Hematopoietic multipotent progenitor cell treated with erythropoietin and hydrocortisone succinate and interleukin-3 and kit ligand, for 17 days (in vitro differentiated cells): ENCODE measurements around the gene SSU72.

Source experiments
- DNase-seq: peaks from one replicate; pipeline ENCODE4 v3.0.0-alpha.2; 2015; ENCODE audit warnings: low spot score

The SSU72 gene

DNA sequence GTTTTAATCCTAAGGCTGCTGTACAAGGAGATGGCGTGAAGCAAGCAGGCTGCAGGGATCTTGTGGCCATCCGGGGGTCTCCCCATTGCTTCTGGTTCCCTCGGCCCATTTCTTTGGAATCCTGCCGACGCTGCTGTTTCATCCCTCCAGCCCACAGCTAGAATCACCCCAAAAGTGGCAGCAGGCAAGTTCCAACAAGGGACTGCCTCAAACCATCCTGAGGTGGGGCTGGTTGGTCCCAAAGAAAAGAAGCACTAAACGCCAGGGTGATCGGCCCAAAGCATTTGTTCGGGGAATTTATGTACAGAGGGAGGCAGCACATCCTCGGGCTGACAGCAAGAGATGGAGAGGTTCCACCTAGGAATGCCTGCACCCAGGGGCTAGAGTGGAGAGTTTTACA is 36.1 kb upstream of the SSU72 start:
- DNase-seq: no peak

DNA sequence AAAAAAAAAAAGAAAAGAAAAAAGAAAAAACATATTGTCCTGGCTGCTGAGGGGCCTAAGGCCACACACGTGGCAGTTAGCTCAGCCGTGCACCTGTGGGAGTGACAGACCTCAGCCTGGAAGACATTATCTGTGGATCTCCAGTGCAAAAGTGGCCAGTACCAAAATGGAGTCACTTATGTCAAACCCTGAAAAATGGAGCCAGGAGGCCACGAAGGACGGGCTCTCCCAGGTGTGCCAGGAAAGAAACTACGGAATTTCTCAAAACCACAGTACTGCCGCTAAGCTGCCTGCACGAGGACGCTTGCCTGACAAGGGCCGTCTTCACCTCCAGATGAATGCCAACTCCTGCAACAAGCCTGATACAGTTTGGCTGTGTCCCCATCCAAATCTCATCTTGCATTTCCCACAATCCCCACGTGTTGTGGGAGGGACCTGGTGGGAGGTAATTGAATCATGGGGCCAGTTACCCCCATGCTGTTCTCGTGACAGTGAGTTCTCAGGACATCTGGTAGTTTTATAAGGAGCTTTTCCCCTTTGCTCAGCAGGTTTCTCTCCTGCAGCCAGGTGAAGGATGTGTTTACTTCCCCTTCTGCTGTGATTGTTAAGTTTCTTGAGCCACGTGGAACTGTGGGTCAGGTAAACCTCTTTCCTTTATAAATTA is 35.3 kb upstream of the SSU72 start:
- no peak for DNase-seq

DNA sequence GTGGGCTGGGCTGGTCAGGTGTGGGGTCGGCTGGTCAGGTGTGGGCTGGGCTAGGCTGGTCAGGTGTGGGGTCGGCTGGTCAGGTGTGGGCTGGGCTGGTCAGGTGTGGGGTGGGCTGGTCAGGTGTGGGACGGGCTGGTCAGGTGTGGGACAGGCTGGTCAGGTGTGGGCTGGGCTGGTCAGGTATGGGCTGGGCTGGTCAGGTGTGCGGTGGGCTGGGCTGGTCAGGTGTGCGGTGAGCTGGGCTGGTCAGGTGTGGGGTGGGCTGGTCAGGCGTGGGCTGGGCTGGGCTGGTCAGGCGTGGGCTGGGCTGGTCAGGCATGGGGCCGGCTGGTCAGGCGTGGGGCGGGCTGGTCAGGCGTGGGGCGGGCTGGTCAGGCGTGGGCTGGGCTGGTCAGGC is 31.6 kb upstream of the SSU72 start:
- DNase-seq: no peak

GRCh38 chr1:1605724-1606123 is 31.1 kb upstream of the SSU72 start:
- DNase-seq: no peak

DNA sequence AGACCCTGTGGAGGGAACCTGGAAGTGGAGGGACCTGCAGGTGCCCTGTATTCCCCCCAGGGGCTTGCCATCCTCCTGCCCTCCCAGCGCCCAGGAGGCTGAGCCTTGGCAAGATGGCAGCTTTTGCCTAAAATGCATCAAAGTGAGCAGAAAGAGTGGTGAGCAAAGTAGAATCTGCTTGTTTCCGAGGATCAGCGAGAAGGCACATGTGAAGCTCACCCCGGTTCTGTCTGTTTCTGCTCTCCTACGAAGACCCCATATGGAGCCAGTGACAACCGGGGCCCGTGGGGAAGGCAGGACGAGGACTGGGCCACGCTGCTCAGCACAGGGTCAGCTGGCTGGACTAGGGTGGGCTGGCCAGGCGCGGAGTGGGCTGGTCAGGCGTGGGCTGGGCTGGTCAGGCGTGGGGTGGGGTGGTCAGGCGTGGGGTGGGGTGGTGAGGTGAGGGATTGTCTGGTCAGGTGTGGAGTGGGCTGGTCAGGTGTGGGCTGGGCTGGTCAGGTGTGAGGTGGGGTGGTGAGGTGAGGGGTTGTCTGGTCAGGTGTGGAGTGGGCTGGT is 30.4 kb upstream of the SSU72 start:
- no peak for DNase-seq

- no peak for DNase-seq
Observed at GRCh38 chr1:1604374-1605033, 29.8 kb upstream of the SSU72 start.

DNA sequence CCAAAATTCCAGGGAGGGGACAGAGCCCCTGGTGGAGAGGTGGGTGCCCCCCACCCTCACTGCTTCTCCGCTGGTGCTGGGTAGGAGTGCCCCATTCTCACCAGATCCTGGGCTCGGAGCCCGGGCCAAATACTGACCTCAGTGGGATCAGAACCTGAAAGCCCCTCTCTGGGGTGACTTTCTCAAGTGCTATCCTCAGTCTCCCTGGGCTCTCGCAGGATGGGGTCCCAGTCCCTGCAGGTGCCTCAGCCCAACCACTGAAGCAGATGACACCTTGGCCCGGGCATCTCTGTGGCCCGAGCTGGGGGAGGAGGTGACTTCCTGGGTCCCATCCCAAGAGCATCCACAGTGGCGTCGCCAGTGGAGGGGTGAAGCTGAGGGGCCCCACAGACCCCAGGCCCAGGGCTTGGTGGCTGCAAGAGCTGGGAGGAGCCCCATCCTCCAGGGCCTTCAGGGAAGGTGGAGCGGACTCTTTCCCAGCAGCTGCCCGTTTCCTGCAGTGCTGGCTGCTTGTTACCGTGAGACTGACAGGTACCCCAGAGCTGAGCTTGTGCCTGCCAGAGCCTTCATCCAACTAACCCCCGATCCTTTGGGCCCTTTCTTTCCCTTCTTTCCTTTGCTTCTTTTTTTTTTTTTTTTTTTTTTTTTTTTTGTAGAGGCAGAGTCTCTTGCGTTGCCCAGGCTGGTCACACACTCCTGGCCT is 29.2 kb upstream of the SSU72 start:
- DNase-seq: no peak

DNA sequence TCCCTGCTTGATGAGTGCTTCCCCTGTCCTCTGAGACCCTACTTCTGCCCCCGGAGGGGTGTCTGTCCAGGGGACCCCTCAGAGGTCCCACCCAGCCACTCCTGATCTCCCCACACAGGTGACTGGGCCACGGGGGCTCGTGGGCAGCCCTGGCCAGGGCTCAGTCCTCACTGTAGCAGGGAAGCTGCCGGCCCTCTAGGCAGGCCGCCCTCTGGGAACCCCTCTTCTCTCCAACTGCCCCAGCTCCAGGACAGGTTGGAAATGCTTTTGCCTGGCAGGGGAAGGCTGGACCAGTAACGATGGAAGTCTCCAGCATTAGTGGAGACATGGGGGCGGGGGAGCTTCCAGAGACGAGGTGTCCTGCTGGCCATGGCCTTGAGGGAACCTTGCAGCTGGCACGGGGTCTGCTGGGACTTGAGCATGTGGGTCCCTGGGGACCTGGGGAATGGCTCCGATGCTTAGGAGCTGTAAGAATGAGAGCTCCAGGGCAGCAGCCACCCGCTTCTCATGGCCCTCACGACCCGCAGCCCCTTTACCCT is 28.4 kb upstream of the SSU72 start:
- no peak for DNase-seq

GRCh38 chr1:1602304-1602967 is 27.8 kb upstream of the SSU72 start:
- DNase-seq: no peak

GRCh38 chr1:1601564-1602303 is 27.1 kb upstream of the SSU72 start:
- DNase-seq: no peak

DNA sequence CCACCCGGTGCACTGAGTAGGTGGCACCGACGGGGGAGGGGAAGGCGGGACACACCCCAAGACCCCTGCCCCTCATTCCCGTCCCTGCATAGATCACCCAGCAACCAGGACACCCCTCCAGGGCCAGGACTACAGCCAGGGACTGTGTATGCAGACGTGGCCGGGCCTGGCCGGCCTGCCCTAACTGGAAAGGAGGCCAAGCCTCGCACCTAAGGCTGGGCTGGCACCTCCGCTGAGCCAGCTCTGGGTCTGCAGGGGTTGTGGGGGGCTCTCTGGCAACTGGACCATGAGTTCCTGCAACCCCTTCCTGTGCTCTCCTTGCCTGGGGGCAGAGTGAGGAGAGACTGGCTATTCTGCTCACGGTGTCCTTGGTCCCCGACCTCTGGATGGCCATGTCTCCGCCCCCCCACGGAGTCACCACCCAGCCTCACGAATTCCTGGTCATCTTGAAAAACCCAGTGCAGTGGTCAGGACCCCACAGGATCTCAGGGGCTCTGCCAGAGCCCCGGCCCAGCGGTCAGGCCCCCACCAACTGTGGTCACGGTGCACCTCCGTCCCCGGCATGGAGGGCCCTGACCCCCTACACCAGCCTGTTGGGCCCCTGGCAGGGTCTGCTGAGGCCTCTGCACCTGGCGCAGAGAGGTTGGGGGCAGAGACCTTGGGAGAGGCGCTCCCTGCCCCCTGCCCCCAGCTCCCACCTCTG is 26.3 kb upstream of the SSU72 start:
- DNase-seq: no peak

GRCh38 chr1:1599935-1600860 is 25.5 kb upstream of the SSU72 start, which contains the start of gene FNDC10:
TSS of gene FNDC10 (minus strand) at chr1:1600135. CDS start at chr1:1600015, 120 bp downstream.
- no peak for DNase-seq

DNA sequence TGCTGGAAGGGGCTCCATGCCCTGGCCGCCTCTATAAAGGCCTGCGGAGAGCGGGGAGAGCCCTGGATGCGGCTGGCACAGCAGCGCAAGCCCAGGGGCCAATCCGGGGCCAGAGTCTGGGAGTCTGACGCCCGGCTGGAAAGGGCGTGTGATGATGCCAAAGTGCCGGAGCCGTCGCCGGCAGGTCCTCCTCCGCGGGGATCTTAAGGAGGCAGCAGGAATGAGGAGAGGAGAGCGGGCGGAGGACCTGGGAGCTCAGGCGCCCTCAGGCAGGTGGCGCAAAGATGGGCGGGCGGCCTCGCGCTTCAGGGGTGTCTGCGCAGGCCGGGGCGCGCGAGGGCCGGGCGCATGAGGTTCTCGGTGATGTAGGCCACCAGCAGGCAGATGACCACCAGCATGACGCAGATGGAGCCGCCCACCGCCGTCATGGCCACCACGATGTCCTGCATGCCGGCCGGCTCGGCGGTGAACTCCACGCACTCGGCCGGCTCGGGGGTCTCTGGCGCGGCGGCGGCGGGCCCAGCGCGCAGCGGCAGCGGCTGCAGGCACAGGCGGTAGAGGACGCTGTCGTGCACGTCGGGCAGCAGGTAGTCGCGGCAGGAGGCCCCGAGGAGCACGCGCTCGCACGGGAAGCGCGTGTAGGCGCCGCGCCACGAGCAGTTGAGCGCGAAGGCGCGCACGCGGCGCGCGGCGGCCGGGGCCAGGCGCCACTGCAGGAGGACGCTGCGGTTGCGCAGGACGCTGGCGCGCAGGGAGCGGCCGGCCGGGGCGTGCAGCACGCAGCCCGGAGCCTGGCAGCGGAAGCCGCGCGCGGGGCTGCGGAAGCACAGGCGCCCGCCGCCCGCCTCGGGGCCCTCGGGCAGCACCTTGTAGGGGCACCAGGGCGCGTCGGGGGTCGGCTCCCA is 24.6 kb upstream of the SSU72 start:
- no peak for DNase-seq

DNA sequence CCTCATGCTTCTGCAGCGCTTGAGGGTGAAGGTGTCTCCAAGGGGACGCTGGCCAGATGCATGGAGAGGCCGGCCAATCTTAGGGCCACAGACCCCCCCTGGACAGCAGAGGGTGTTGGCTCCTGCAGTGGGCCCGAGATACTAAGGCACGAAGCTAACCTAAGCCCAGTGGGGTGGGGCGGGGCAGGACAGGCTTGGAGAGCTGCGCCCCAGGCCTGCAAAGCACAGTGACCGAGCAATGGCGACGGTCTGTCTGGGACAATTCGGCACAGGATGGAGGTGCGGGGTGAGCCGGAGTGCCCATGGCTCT is 24.0 kb upstream of the SSU72 start:
- DNase-seq: no peak

DNA sequence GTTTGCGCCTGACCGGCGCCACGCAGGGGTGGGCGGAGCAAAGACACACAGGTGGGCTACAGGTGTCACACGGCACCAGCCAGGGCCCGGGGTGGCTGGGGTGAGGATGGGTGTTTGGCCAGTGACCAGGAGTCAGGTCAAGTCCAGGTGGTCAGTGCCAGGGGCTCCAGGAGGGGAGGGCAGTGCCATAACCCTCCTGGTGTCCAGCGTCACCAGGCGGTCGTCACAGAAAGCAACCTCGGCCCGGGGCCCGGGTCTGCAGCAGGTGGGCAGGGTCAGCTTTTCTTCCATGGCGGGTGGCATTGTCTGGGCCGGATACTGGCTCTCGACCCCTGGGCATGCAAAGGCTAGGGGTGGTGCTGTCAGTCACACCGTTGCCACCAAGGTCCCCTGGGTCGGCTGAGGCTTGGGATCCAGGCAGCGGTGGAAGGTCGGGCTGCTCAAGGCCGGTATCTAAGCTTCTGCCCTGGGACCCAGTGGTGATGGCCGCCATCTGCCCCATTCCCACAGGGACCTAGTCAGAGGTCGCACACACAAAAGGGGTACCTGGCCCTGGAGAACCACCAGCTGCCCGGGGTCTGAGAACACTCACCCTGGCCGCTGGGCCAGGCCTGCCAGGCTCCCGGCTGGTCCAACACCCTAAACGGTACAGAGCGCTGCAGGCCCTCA is 23.5 kb upstream of the SSU72 start:
- no peak for DNase-seq

DNA sequence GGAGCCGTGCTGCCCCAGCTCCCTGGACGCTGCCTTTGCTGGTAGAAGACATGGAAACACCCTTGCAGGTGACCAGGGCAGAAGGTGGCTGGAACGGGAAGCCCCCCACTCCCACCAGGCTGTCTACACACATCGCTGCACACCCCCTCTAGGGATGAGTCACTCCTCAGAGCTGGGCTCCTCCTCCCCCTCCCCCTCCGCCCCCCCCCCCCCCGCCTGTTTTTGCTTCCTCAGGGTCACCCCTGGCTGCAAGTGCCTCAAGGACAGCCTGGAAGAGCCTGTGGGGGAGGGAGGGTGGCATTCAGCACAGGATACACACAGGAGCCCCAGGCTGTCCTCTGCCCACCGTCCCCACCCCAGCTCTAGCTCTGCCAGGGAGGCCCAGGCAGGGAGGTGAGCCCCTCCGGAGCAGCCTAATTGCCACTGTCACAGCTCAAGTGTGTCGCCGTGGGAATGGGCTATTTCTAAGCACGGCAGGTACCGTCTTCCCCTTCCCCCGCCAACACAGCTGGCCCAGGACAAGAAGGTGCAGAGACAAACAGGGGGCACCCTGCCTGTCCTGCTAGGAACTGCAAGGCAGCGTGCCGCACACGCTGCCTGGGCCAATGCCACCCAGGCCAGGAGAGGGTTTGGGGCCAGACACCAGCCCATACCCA is 22.7 kb upstream of the SSU72 start:
- no peak for DNase-seq

DNA sequence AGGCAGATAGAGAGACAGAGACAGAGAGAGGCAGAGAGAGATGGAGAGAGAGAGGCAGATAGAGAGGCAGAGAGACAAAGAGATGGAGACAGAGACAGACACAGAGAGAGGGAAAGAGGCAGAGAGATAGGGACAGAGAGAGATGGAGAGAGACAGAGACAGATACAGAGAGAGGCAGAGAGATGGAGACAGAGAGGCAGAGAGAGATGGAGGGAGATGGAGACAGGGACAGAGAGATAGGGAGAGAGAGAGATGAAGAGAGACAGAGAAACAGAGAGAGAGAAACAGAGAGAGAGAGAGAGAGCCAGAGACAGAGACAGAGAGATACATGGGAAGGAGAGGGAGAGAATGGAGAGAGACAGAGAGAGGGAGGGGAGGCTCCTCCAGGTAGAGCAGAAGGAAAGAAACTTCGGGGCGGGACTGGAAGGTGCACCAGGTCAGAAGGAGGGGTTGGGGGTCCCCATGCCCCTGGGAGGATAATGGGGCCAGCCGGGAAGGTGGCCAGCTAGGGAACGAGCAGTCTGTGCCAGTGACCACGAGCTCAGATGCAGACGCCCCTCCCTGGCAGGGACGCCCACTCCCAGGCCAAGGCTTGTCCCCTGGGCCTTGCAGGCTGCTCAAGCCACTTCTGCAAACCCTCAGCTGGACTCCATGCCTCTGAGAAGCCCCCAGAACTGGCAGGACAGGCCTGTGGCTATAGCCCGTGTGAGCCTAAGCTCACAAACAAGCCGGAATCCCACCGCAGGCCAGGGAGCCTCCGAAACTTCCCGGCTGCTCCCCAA is 22.0 kb upstream of the SSU72 start:
- DNase-seq: no peak
